ENCODE results near the gene NLGN3. TPM values are rescaled to one million over a fixed set of nuclear protein-coding genes. Genes with fewer than 3 reads are reported as not detected.

Gene NLGN3
- polyA plus RNA-seq, 4 donors, result 0.27 to 1.2 (median 0.62) TPM

DNA sequence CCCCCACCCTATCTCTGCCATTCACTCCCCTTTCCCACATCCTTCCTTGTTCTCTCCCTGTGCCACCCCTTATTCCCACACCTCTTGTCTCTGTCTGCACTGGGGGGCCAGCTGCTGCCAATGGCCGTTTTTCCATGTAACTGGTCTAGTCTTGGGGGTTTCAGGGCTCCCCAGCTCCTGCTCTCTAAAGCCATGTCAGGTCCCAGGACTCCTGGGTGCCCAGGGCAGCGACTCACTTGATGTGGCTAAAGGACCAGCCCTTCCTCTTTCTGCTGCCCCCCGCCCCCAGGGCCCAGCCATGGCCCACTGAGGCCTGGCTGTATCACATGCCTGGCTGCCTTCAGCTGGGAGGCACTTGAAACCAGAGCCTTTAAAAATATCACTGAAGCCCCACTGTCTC is 10.0 kb downstream of the NLGN3 start:
- no peak overlapping the region for H3K4me3 ChIP-seq (ENCODE audit: low read depth in 1 of 3, low read length in 3 of 3)
- 57 to 79% (median 78%) methylated on average over 3 of the region's 3 CpGs for WGBS, 3 donors
- H3K4me1 ChIP-seq (ENCODE audit: control insufficient read depth in 3 of 3, insufficient read depth in 2 of 3, low read depth in 1 of 3, low read length in 2 of 3), result no peaks in the 10 kb centered on the region
- H3K36me3 ChIP-seq (ENCODE audit: control insufficient read depth in 3 of 3, insufficient read depth in 2 of 3, low read depth in 1 of 3, low read length in 3 of 3), result no peaks in the 10 kb centered on the region
- no peaks in the 10 kb centered on the region for H3K27me3 ChIP-seq (ENCODE audit: control insufficient read depth in 3 of 3, insufficient read depth in 3 of 3, low read length in 3 of 3)
- H3K27ac ChIP-seq (ENCODE audit: low read depth in 1 of 3, low read length in 2 of 3), result no peak overlapping the region
- DNase-seq, result no peak
- H3K9me3 ChIP-seq (ENCODE audit: control insufficient read depth in 2 of 2, insufficient read depth in 1 of 2, low read depth in 1 of 2, low read length in 1 of 2), result no peaks in the 10 kb centered on the region
- no peak for FAIRE-seq

DNA sequence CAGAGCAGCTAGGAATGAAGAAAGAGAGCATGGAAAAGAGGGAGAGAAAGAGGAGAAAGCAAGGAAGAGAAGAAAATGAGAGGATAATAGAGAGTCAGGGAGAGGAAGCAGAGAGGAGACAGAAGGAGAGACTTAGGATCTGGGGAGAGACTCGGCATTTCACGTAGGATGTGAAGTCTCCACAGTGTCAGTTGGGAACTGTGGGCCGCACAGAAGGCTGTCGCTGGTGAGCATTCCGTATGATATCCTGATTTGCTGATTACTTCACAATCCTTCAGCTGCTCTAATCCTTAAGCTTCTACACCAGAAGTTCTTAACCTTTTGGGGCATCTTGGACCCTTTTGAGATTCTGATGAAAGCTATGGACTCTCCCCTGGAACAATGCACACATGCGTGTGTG is 14.0 kb downstream of the NLGN3 start:
- no peaks in the 10 kb centered on the region for H3K36me3 ChIP-seq (ENCODE audit: control insufficient read depth in 3 of 3, insufficient read depth in 2 of 3, low read depth in 1 of 3, low read length in 3 of 3)
- no peak for DNase-seq
- H3K9me3 ChIP-seq (ENCODE audit: control insufficient read depth in 2 of 2, insufficient read depth in 1 of 2, low read depth in 1 of 2, low read length in 1 of 2), result no peaks in the 10 kb centered on the region
- no peaks in the 10 kb centered on the region for H3K27me3 ChIP-seq (ENCODE audit: control insufficient read depth in 3 of 3, insufficient read depth in 3 of 3, low read length in 3 of 3)
- no peaks in the 10 kb centered on the region for H3K4me1 ChIP-seq (ENCODE audit: control insufficient read depth in 3 of 3, insufficient read depth in 2 of 3, low read depth in 1 of 3, low read length in 2 of 3)
- H3K4me3 ChIP-seq (ENCODE audit: low read depth in 1 of 3, low read length in 3 of 3), result no peak overlapping the region
- H3K27ac ChIP-seq (ENCODE audit: low read depth in 1 of 3, low read length in 2 of 3), result no peak overlapping the region
- 91 to 98% (median 97%) methylated on average over 4 to 6 of the region's 6 CpGs for WGBS, 3 donors
- no peak for FAIRE-seq

GRCh38 chrX:71159335-71159734 is 14.7 kb downstream of the NLGN3 start:
- Histone ChIP-seq H3K4me1 (ENCODE audit: control insufficient read depth in 3 of 3, insufficient read depth in 2 of 3, low read depth in 1 of 3, low read length in 2 of 3) (no peaks in the 10 kb centered on the region), H3K36me3 (ENCODE audit: control insufficient read depth in 3 of 3, insufficient read depth in 2 of 3, low read depth in 1 of 3, low read length in 3 of 3) (no peaks in the 10 kb centered on the region), H3K27ac (ENCODE audit: low read depth in 1 of 3, low read length in 2 of 3) (no peak overlapping the region), H3K4me3 (ENCODE audit: low read depth in 1 of 3, low read length in 3 of 3) (no peak overlapping the region), H3K27me3 (ENCODE audit: control insufficient read depth in 3 of 3, insufficient read depth in 3 of 3, low read length in 3 of 3) (no peaks in the 10 kb centered on the region), H3K9me3 (ENCODE audit: control insufficient read depth in 2 of 2, insufficient read depth in 1 of 2, low read depth in 1 of 2, low read length in 1 of 2) (no peaks in the 10 kb centered on the region)
- FAIRE-seq, result no peak
- no peak for DNase-seq
- WGBS, 3 donors, result 76 to 88% (median 81%) methylated on average over 5 of the region's 5 CpGs

- Histone ChIP-seq H3K27ac (ENCODE audit: low read depth in 1 of 3, low read length in 2 of 3) (no peak overlapping the region), H3K4me1 (ENCODE audit: control insufficient read depth in 3 of 3, insufficient read depth in 2 of 3, low read depth in 1 of 3, low read length in 2 of 3) (no peaks in the 10 kb centered on the region), H3K36me3 (ENCODE audit: control insufficient read depth in 3 of 3, insufficient read depth in 2 of 3, low read depth in 1 of 3, low read length in 3 of 3) (peaks cover 0 to 2% (median 0%) of the 10 kb centered on the region in 3 donors), H3K27me3 (ENCODE audit: control insufficient read depth in 3 of 3, insufficient read depth in 3 of 3, low read length in 3 of 3) (no peaks in the 10 kb centered on the region), H3K4me3 (ENCODE audit: low read depth in 1 of 3, low read length in 3 of 3) (no peak overlapping the region), H3K9me3 (ENCODE audit: control insufficient read depth in 2 of 2, insufficient read depth in 1 of 2, low read depth in 1 of 2, low read length in 1 of 2) (no peaks in the 10 kb centered on the region)
- FAIRE-seq, result no peak
- DNase-seq, result no peak
- WGBS, 3 donors, result 87 to 91% (median 88%) methylated on average over 3 of the region's 3 CpGs
Observed at GRCh38 chrX:71160475-71160874, 15.8 kb downstream of the NLGN3 start.

GRCh38 chrX:71162981-71163380 is 18.3 kb downstream of the NLGN3 start:
- no peak overlapping the region for H3K4me3 ChIP-seq (ENCODE audit: low read depth in 1 of 3, low read length in 3 of 3)
- no peaks in the 10 kb centered on the region for H3K9me3 ChIP-seq (ENCODE audit: control insufficient read depth in 2 of 2, insufficient read depth in 1 of 2, low read depth in 1 of 2, low read length in 1 of 2)
- no peak overlapping the region for H3K27ac ChIP-seq (ENCODE audit: low read depth in 1 of 3, low read length in 2 of 3)
- DNase-seq, result no peak
- H3K27me3 ChIP-seq (ENCODE audit: control insufficient read depth in 3 of 3, insufficient read depth in 3 of 3, low read length in 3 of 3), result no peaks in the 10 kb centered on the region
- peaks cover 0 to 5% (median 0%) of the 10 kb centered on the region in 3 donors for H3K36me3 ChIP-seq (ENCODE audit: control insufficient read depth in 3 of 3, insufficient read depth in 2 of 3, low read depth in 1 of 3, low read length in 3 of 3)
- WGBS, 3 donors, result 93 to 97% (median 96%) methylated on average over 4 of the region's 4 CpGs
- no peak for FAIRE-seq
- no peaks in the 10 kb centered on the region for H3K4me1 ChIP-seq (ENCODE audit: control insufficient read depth in 3 of 3, insufficient read depth in 2 of 3, low read depth in 1 of 3, low read length in 2 of 3)

DNA sequence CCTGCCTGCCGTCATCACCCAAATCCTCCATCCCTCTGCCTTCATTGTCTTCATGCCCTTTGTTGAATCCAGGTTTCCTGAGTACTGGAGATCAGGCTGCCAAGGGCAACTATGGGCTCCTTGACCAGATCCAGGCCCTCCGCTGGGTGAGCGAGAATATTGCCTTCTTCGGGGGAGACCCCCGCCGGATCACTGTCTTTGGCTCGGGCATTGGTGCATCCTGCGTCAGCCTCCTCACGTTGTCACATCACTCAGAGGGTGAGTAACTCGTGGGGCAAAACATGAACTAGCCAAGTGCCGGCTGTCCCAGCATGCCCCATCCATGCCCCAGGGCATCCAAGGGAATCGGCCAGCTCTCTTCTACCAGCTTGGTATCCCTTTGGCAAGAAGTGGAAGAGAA is 19.4 kb downstream of the NLGN3 start:
- peaks cover 0 to 5% (median 0%) of the 10 kb centered on the region in 3 donors for H3K36me3 ChIP-seq (ENCODE audit: control insufficient read depth in 3 of 3, insufficient read depth in 2 of 3, low read depth in 1 of 3, low read length in 3 of 3)
- no peaks in the 10 kb centered on the region for H3K4me1 ChIP-seq (ENCODE audit: control insufficient read depth in 3 of 3, insufficient read depth in 2 of 3, low read depth in 1 of 3, low read length in 2 of 3)
- H3K9me3 ChIP-seq (ENCODE audit: control insufficient read depth in 2 of 2, insufficient read depth in 1 of 2, low read depth in 1 of 2, low read length in 1 of 2), result no peaks in the 10 kb centered on the region
- DNase-seq (no peak), FAIRE-seq (no peak)
- no peak overlapping the region for H3K27ac ChIP-seq (ENCODE audit: low read depth in 1 of 3, low read length in 2 of 3)
- WGBS, 3 donors, result 84 to 95% (median 95%) methylated on average over 12 of the region's 12 CpGs
- H3K4me3 ChIP-seq (ENCODE audit: low read depth in 1 of 3, low read length in 3 of 3), result no peak overlapping the region
- H3K27me3 ChIP-seq (ENCODE audit: control insufficient read depth in 3 of 3, insufficient read depth in 3 of 3, low read length in 3 of 3), result no peaks in the 10 kb centered on the region

GRCh38 chrX:71166461-71166860 is 21.8 kb downstream of the NLGN3 start:
- H3K9me3 ChIP-seq (ENCODE audit: control insufficient read depth in 2 of 2, insufficient read depth in 1 of 2, low read depth in 1 of 2, low read length in 1 of 2), result no peaks in the 10 kb centered on the region
- no peak overlapping the region for H3K4me3 ChIP-seq (ENCODE audit: low read depth in 1 of 3, low read length in 3 of 3)
- H3K36me3 ChIP-seq (ENCODE audit: control insufficient read depth in 3 of 3, insufficient read depth in 2 of 3, low read depth in 1 of 3, low read length in 3 of 3), result peaks cover 0 to 5% (median 0%) of the 10 kb centered on the region in 3 donors
- FAIRE-seq (no peak), DNase-seq (no peak)
- no peaks in the 10 kb centered on the region for H3K27me3 ChIP-seq (ENCODE audit: control insufficient read depth in 3 of 3, insufficient read depth in 3 of 3, low read length in 3 of 3)
- 72 to 76% (median 72%) methylated on average over 4 to 6 of the region's 6 CpGs for WGBS, 3 donors
- H3K4me1 ChIP-seq (ENCODE audit: control insufficient read depth in 3 of 3, insufficient read depth in 2 of 3, low read depth in 1 of 3, low read length in 2 of 3), result no peaks in the 10 kb centered on the region
- H3K27ac ChIP-seq (ENCODE audit: low read depth in 1 of 3, low read length in 2 of 3), result no peak overlapping the region

DNA sequence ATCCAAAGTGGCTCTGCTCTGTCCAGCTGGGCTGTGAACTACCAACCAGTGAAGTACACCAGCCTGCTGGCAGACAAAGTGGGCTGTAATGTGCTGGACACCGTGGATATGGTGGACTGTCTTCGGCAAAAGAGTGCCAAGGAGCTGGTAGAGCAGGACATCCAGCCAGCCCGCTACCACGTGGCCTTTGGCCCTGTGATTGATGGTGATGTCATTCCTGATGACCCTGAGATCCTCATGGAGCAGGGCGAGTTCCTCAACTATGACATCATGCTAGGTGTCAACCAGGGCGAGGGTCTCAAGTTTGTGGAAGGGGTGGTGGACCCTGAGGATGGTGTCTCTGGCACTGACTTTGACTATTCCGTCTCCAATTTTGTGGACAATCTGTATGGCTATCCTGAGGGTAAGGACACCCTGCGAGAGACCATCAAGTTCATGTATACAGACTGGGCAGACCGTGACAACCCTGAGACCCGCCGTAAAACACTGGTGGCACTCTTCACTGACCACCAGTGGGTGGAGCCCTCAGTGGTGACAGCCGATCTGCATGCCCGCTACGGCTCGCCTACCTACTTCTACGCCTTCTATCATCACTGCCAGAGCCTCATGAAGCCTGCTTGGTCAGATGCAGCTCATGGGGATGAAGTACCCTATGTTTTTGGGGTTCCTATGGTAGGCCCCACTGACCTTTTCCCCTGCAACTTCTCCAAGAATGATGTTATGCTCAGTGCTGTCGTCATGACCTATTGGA is 22.6 kb downstream of the NLGN3 start:
- DNase-seq (no peak), FAIRE-seq (no peak)
- H3K27me3 ChIP-seq (ENCODE audit: control insufficient read depth in 3 of 3, insufficient read depth in 3 of 3, low read length in 3 of 3), result no peaks in the 10 kb centered on the region
- H3K9me3 ChIP-seq (ENCODE audit: control insufficient read depth in 2 of 2, insufficient read depth in 1 of 2, low read depth in 1 of 2, low read length in 1 of 2), result no peaks in the 10 kb centered on the region
- H3K27ac ChIP-seq (ENCODE audit: low read depth in 1 of 3, low read length in 2 of 3), result no peak overlapping the region
- 81 to 91% (median 89%) methylated on average over 15 to 17 of the region's 17 CpGs for WGBS, 3 donors
- no peaks in the 10 kb centered on the region for H3K4me1 ChIP-seq (ENCODE audit: control insufficient read depth in 3 of 3, insufficient read depth in 2 of 3, low read depth in 1 of 3, low read length in 2 of 3)
- peaks cover 0 to 5% (median 0%) of the 10 kb centered on the region in 3 donors for H3K36me3 ChIP-seq (ENCODE audit: control insufficient read depth in 3 of 3, insufficient read depth in 2 of 3, low read depth in 1 of 3, low read length in 3 of 3)
- no peak overlapping the region for H3K4me3 ChIP-seq (ENCODE audit: low read depth in 1 of 3, low read length in 3 of 3)

DNA sequence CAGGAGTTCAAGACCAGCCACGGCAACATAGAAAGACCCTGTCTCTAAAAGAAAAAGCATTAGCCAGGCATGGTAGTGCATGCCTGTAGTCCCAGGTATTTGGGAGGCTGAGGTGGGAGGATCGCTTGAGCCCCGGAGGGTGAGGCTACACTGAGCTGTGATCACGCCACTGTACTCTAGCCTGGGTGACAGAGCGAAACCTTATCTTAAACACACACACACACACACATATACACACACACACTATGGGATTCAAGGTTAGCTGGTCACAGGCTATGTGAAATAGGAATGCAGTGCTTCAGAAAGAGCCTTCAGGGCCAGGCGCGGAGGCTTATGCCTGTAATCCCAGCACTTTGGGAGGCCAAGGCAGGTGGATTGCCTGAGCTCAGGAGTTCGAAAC is 23.5 kb downstream of the NLGN3 start:
- H3K27me3 ChIP-seq (ENCODE audit: control insufficient read depth in 3 of 3, insufficient read depth in 3 of 3, low read length in 3 of 3), result no peaks in the 10 kb centered on the region
- H3K4me1 ChIP-seq (ENCODE audit: control insufficient read depth in 3 of 3, insufficient read depth in 2 of 3, low read depth in 1 of 3, low read length in 2 of 3), result no peaks in the 10 kb centered on the region
- DNase-seq (no peak), FAIRE-seq (no peak)
- H3K36me3 ChIP-seq (ENCODE audit: control insufficient read depth in 3 of 3, insufficient read depth in 2 of 3, low read depth in 1 of 3, low read length in 3 of 3), result peaks cover 0 to 5% (median 0%) of the 10 kb centered on the region in 3 donors
- no peak overlapping the region for H3K27ac ChIP-seq (ENCODE audit: low read depth in 1 of 3, low read length in 2 of 3)
- WGBS, 3 donors, result 92 to 99% (median 95%) methylated on average over 8 of the region's 8 CpGs
- H3K4me3 ChIP-seq (ENCODE audit: low read depth in 1 of 3, low read length in 3 of 3), result no peak overlapping the region
- no peaks in the 10 kb centered on the region for H3K9me3 ChIP-seq (ENCODE audit: control insufficient read depth in 2 of 2, insufficient read depth in 1 of 2, low read depth in 1 of 2, low read length in 1 of 2)

All from small intestine (tissue), 7 donors.